Adrenal gland (tissue), 5 donors: ENCODE measurements around the gene CCDC169.

Experiments used
- CTCF ChIP-seq, 6 experiments: fragments of 450-650 bp in 4 of 6; fragments of 200-600 bp in 2 of 6; sonication (generic) in 1 of 6; IDR thresholded peaks; 1 replicate in 5 of 6; 2 replicates in 1 of 6; pipeline versions ENCODE4 v1.5.1 to v1.8.0; 2016 to 2021; ENCODE audit warnings: antibody characterized with exemption in 6 of 6, mild to moderate bottlenecking in 2 of 6, moderate library complexity in 1 of 6
- POLR2A ChIP-seq, 2 donors: fragments of 450-650 bp; IDR thresholded peaks; one replicate each; pipeline ENCODE4 v1.6.1; 2017; ENCODE audit warnings: antibody characterized with exemption in 2 of 2, mild to moderate bottlenecking in 2 of 2, moderate library complexity in 1 of 2
- donor health status: DM: no; HTN: no; CAD: no.

- TF ChIP-seq CTCF (IDR thresholded peaks at IDR 0.05) (no peak), POLR2A (IDR thresholded peaks at IDR 0.05) (no peak)
These were observed 35.4 kb upstream of the CCDC169 start for GRCh38 chr13:36332986-36333385.
